ENCODE results near the gene LLGL2. TPM values are rescaled to one million over a fixed set of nuclear protein-coding genes. Genes with fewer than 3 reads are reported as not detected.

LLGL2 gene
- total RNA-seq, 2 donors from 2014 or later = 43.0 to 65.3 TPM

GRCh38 chr17:75491680-75492079 is 33.8 kb upstream of the LLGL2 start:
- Histone ChIP-seq H3K4me3 (no peak overlapping the region), H3K27me3 (replicated peaks; ENCODE audit: insufficient read depth) (no peaks in the 10 kb centered on the region), H3K27ac (no peak overlapping the region), H3K9me3 (no peaks in the 10 kb centered on the region), H3K4me1 (replicated peaks) (no peaks in the 10 kb centered on the region), H3K36me3 (peaks cover 7 to 8% of the 10 kb centered on the region in 2 donors)
- no peak for DNase-seq (ENCODE audit: low spot score)
- WGBS = 86% methylated on average over 14 of the region's 15 CpGs
- TF ChIP-seq POLR2A (IDR thresholded peaks at IDR 0.05) (no peak), CTCF (IDR thresholded peaks at IDR 0.05) (no peak), POLR2AphosphoS5 (IDR thresholded peaks at IDR 0.05) (no peak)
- intact Hi-C loops (cut with DNase I) = no loop called here

DNA sequence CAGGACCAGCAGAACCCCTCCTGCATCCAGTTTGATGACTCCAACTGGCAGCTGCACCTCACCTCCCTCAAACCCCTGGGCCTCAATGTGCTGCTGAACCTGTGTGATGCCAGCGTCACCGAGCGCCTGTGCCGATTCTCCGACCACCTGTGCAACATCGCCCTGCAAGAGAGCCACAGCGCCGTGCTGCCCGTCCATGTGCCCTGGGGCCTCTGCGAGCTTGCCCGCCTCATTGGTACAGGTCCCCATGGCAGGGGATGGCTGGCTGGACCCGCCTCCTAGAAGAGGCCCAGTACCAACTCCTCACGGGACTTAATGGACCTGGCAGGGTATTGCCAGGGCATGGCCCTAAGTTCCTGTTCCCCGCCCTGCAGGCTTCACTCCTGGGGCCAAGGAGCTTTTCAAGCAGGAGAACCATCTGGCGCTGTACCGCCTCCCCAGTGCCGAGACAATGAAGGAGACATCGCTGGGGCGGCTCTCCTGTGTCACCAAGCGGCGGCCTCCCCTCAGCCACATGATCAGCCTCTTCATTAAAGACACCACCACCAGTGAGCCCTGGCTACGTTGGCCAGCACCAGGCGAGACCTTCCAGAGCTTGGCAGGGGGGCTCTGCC is 32.8 kb upstream of the LLGL2 start:
- intact Hi-C loops (cut with DNase I) = no loop called here
- WGBS = 88% methylated on average over 21 of the region's 23 CpGs
- Histone ChIP-seq H3K4me3 (no peak overlapping the region), H3K9me3 (no peaks in the 10 kb centered on the region), H3K27me3 (replicated peaks; ENCODE audit: insufficient read depth) (no peaks in the 10 kb centered on the region), H3K4me1 (replicated peaks) (no peaks in the 10 kb centered on the region), H3K27ac (no peak overlapping the region), H3K36me3 (peaks cover 8 to 12% of the 10 kb centered on the region in 2 donors)
- DNase-seq (ENCODE audit: low spot score) = no peak
- TF ChIP-seq POLR2A (IDR thresholded peaks at IDR 0.05) (no peak), POLR2AphosphoS5 (IDR thresholded peaks at IDR 0.05) (no peak), CTCF (IDR thresholded peaks at IDR 0.05) (no peak)

GRCh38 chr17:75493476-75494129 is 31.9 kb upstream of the LLGL2 start:
- H3K9me3 ChIP-seq = no peaks in the 10 kb centered on the region
- no peak overlapping the region for H3K4me3 ChIP-seq
- intact Hi-C loops (cut with DNase I) = no loop called here
- no peak for DNase-seq (ENCODE audit: low spot score)
- 94% methylated on average over 23 of the region's 23 CpGs for WGBS
- H3K36me3 ChIP-seq = peaks cover 8 to 17% of the 10 kb centered on the region in 2 donors
- no peak for TF ChIP-seq CTCF (IDR thresholded peaks at IDR 0.05)
- no peak for TF ChIP-seq POLR2A (IDR thresholded peaks at IDR 0.05)
- no peak for TF ChIP-seq POLR2AphosphoS5 (IDR thresholded peaks at IDR 0.05)
- H3K27ac ChIP-seq = no peak overlapping the region
- no peaks in the 10 kb centered on the region for H3K4me1 ChIP-seq (replicated peaks)
- no peaks in the 10 kb centered on the region for H3K27me3 ChIP-seq (replicated peaks; ENCODE audit: insufficient read depth)

- Histone ChIP-seq H3K27ac (no peak overlapping the region), H3K9me3 (no peaks in the 10 kb centered on the region), H3K4me1 (replicated peaks) (no peaks in the 10 kb centered on the region), H3K27me3 (replicated peaks; ENCODE audit: insufficient read depth) (no peaks in the 10 kb centered on the region), H3K4me3 (no peak overlapping the region), H3K36me3 (peaks cover 8 to 17% of the 10 kb centered on the region in 2 donors)
- intact Hi-C loops (cut with DNase I) = no loop called here
- TF ChIP-seq POLR2A (IDR thresholded peaks at IDR 0.05) (no peak), POLR2AphosphoS5 (IDR thresholded peaks at IDR 0.05) (no peak), CTCF (IDR thresholded peaks at IDR 0.05) (no peak)
- DNase-seq (ENCODE audit: low spot score) = no peak
- WGBS = 85% methylated on average over 14 of the region's 14 CpGs
Measured at GRCh38 chr17:75494326-75494877, 31.1 kb upstream of the LLGL2 start.
